AG04450 (cell line): ENCODE data around the gene GLDC. TPM values are rescaled to one million over a fixed set of nuclear protein-coding genes. Genes with fewer than 3 reads are reported as not detected.

ENCODE experiments used
- CTCF ChIA-PET: fragments of 300-600, 350-600 bp; formaldehyde crosslinking; extraction: SDS; loops from one replicate; lab custom pipeline; 2022; ENCODE audit warnings: antibody characterized with exemption, inconsistent platforms; lab: Charles Lee
- POLR2A ChIA-PET: fragments of 350-600 bp; formaldehyde crosslinking; extraction: SDS; loops from one replicate; lab custom pipeline; 2021; ENCODE audit warnings: antibody characterized with exemption, inconsistent platforms; lab: Yijun Ruan, JAX
- DNase-seq: peaks from one replicate; pipeline ENCODE4 v3.0.0-alpha.2; 2011; ENCODE audit warnings: low read depth, low spot score
- H3K27ac ChIP-seq: one replicate; pipeline ENCODE4 v1.5.1; 2012; ENCODE audit warnings: low read depth, low read length, control low read depth
- H3K27me3 ChIP-seq: one replicate; pipeline ENCODE4 v1.6.0; 2012; ENCODE audit warnings: low read length; ENCODE audit not compliant: control insufficient read depth, insufficient read depth
- H3K4me3 ChIP-seq: 2 replicates; pipeline ENCODE4 v1.5.1; 2011; ENCODE audit warnings: mild to moderate bottlenecking, low read depth, low read length, control low read depth
- H3K9me3 ChIP-seq: 2 replicates; pipeline ENCODE4 v1.5.1; 2012; ENCODE audit warnings: low read length; ENCODE audit not compliant: control insufficient read depth, insufficient read depth
- polyA plus RNA-seq: library from polyadenylated mRNA; depleted of rRNA; stranded (reverse); fragments of >200 nt; gene quantifications from 2 replicates; pipeline ENCODE4 v1.2.3, GENCODE V29; 2011
- TF ChIP-seq, protein P1 (sequence below): IDR thresholded peaks from 2 replicates; pipeline ENCODE4 v1.5.1; 2011; ENCODE audit warnings: low read depth, low read length, control low read depth, inconsistent platforms

GLDC gene
- polyA plus RNA-seq, 1 experiment = 0.20 TPM

DNA sequence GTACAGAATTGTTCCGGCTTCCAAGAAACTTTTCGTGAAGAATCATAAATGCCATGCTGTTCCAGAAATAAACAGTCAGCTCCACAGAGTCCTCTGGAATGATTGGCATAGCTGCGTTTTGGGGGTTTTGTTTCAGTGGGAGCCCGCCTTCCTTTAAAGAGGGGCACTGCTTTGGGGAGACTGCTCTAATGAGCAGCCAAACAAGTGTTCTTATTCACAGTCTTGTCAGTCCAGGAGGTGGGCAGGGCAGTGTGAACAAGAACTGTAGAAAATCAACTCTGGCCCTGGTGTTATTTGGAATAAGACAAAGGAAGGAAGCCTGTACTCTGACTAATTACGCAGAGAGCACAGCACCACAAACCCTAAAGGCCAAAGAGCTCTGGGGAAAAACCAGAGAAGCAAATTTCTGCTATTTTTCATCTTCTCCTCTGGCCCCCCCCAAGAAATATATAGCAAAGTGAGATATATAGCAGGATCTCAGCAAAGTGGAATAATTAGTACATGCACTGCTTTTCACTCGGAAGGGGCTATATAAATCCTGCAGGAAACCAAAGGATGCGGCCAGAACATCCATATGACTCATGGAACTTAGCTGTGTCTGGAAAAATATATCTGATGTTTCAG lies 92.9 kb downstream of the GLDC start:
- peaks cover 10% of the 10 kb centered on the region for H3K27me3 ChIP-seq
- no peak for DNase-seq
- no peaks in the 10 kb centered on the region for H3K9me3 ChIP-seq
- TF ChIP-seq, protein P1, sequence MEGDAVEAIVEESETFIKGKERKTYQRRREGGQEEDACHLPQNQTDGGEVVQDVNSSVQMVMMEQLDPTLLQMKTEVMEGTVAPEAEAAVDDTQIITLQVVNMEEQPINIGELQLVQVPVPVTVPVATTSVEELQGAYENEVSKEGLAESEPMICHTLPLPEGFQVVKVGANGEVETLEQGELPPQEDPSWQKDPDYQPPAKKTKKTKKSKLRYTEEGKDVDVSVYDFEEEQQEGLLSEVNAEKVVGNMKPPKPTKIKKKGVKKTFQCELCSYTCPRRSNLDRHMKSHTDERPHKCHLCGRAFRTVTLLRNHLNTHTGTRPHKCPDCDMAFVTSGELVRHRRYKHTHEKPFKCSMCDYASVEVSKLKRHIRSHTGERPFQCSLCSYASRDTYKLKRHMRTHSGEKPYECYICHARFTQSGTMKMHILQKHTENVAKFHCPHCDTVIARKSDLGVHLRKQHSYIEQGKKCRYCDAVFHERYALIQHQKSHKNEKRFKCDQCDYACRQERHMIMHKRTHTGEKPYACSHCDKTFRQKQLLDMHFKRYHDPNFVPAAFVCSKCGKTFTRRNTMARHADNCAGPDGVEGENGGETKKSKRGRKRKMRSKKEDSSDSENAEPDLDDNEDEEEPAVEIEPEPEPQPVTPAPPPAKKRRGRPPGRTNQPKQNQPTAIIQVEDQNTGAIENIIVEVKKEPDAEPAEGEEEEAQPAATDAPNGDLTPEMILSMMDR = no peak
- no peak overlapping the region for H3K4me3 ChIP-seq
- CTCF ChIA-PET = interaction anchor here (0.5 to 3.0 kb wide), 3 partner anchors 15 to 65 kb away, joined by 3 to 23 read pairs (median 5); no protein-coding TSS in a partner anchor
- POLR2A ChIA-PET = interaction anchor here (0.9 to 1.9 kb wide), 4 partner anchors 14 to 140 kb away, joined by 3 to 16 read pairs (median 6); partner anchors contain the start of gene UHRF2
- peak overlapping the region; percentile 55 for H3K27ac ChIP-seq

DNA sequence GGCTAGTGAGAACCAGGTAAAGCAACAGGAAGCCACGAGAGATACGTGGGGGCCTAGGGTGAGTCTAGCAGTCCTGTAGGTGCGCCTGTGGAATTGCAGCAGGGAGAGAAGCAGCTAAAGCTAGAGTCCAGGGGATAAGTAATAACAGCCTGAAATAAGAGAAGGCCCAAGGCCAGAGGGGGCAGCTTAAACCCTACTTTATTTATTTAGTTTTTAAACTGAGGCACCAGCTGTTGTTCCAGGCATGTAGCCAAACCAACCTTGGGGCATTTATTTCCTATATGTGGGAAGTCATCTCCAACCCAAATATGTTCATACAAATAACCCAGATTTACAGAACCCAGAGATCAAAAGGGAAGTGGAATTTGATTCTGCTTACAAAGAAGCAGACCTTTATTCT lies 93.5 kb downstream of the GLDC start:
- CTCF ChIA-PET = interaction anchor here (0.5 to 3.0 kb wide), 3 partner anchors 16 to 64 kb away, joined by 3 to 23 read pairs (median 5); no protein-coding TSS in a partner anchor
- H3K4me3 ChIP-seq = no peak overlapping the region
- no peak overlapping the region for H3K27ac ChIP-seq
- DNase-seq = peak; percentile 69
- TF ChIP-seq, protein P1 = peak; percentile 47
- H3K9me3 ChIP-seq = no peaks in the 10 kb centered on the region
- POLR2A ChIA-PET = interaction anchor here (0.7 to 1.9 kb wide), 5 partner anchors 12 to 196 kb away, joined by 3 to 16 read pairs (median 5); partner anchors contain the start of gene UHRF2
- H3K27me3 ChIP-seq = peaks cover 10% of the 10 kb centered on the region

DNA sequence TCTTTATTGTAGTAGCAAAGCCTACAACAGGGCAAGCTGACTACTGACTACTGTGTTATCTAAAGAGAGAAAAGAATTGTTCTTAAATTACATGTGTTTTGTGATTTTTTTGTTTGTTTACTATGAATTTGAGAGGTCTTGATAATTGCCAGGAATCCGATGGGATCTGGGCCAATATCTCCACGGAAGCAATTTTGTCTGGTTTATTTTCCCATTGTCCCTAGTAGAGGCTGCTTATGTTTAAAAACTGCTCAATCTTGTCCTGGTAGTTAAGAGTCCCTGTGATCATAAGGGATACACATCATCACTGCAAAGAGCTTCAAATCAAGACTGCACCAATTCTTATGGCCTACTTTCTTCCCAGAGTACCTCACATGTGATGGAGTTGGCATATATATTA lies 94.4 kb downstream of the GLDC start:
- Histone ChIP-seq H3K4me3 (no peak overlapping the region), H3K27ac (no peak overlapping the region), H3K27me3 (peaks cover 10% of the 10 kb centered on the region), H3K9me3 (no peaks in the 10 kb centered on the region)
- POLR2A ChIA-PET = no interaction called here
- CTCF ChIA-PET = no interaction called here
- TF ChIP-seq, protein P1 = no peak
- no peak for DNase-seq

DNA sequence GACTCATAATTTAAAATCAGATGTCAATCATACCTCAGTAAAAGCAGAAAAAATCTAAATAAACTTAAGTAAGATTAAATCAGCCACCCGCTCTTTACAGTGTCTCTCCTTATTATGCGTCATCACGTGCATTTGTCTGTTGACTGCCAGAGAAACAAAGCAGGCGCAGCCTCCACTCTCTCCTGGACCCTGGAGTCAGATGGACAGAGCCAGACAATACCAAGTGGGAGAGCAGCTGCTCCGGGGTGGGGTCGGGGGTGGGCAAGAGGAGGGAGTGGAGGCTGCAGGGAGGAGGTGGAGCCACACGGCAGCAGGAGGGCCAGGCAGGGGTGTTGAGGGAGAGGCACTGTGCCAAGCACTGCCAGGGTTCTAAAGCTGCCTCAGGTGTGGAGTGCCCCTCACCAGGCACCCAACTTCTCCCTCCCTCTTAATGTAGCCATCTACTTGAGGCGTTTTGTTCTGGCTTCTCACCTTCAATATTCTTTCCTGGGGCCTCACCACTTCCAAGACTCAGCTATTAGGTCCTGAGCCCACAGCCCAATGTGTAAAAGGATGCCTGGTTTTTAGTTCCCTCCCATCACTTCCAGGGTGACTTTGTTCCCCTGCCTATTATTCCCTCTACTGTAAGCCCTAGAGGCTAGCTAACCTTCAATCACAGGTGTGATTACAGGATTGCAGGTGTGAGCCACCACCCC lies 96.3 kb downstream of the GLDC start:
- CTCF ChIA-PET = interaction anchor here (0.9 to 1.0 kb wide), 2 partner anchors 8 to 118 kb away, joined by 3 read pairs; no protein-coding TSS in a partner anchor
- TF ChIP-seq, protein P1 = no peak
- peaks cover 8% of the 10 kb centered on the region for H3K27me3 ChIP-seq
- H3K4me3 ChIP-seq = no peak overlapping the region
- POLR2A ChIA-PET = no interaction called here
- H3K9me3 ChIP-seq = no peaks in the 10 kb centered on the region
- no peak for DNase-seq
- H3K27ac ChIP-seq = no peak overlapping the region
